CD4-positive, alpha-beta memory T cell (primary cell): ENCODE data around the gene ZNF132. TPM values are rescaled to one million over a fixed set of nuclear protein-coding genes. Genes with fewer than 3 reads are reported as not detected.

Experiments used
- CTCF ChIA-PET: fragments of 350-600 bp; sonication (Branson Sonifier 250); formaldehyde crosslinking; loops from one replicate; lab custom pipeline; 2021; ENCODE audit warnings: inconsistent platforms; ENCODE audit not compliant: partially characterized antibody; lab: Charles Lee
- POLR2A ChIA-PET: fragments of 350-600 bp; sonication (Branson Sonifier 250); formaldehyde crosslinking; loops from one replicate; lab custom pipeline; 2021; ENCODE audit not compliant: partially characterized antibody; lab: Charles Lee
- DNase-seq, 5 donors: peaks; one replicate each; pipeline versions ENCODE4 v3.0.0 to v3.0.0-alpha.2; 2020 to 2022; ENCODE audit warnings: mixed read lengths in 1 of 5
- H3K27ac ChIP-seq: one replicate; pipeline ENCODE4 v1.7.0; 2013; ENCODE audit warnings: low read depth, low read length
- H3K27me3 ChIP-seq: 2 replicates; pipeline ENCODE4 v1.7.0; 2013; ENCODE audit warnings: mild to moderate bottlenecking, low read length, moderate library complexity; ENCODE audit not compliant: insufficient read depth
- H3K36me3 ChIP-seq: 2 replicates; pipeline ENCODE4 v1.7.0; 2013; ENCODE audit warnings: mild to moderate bottlenecking, low read length, moderate library complexity; ENCODE audit not compliant: insufficient read depth
- H3K4me1 ChIP-seq: 2 replicates; pipeline ENCODE4 v1.7.0; 2013; ENCODE audit warnings: mild to moderate bottlenecking, low read length, moderate library complexity; ENCODE audit not compliant: insufficient read depth
- H3K4me3 ChIP-seq, 2 donors: one replicate each; pipeline ENCODE4 v1.7.0; 2013; ENCODE audit warnings: low read length in 2 of 2, mild to moderate bottlenecking in 1 of 2
- H3K9me3 ChIP-seq, 2 donors: one replicate each; pipeline ENCODE4 v1.7.0; 2013; ENCODE audit warnings: low read length in 2 of 2, control low read depth in 1 of 2; ENCODE audit not compliant: control insufficient read depth in 1 of 2
- H3K27ac Mint-ChIP-seq, 7 donors: one replicate each; pipeline ENCODE4 v1.8.0; 2020 to 2021; ENCODE audit warnings: mixed read lengths in 7 of 7, mild to moderate bottlenecking in 6 of 7, inconsistent platforms in 3 of 7, moderate library complexity in 3 of 7
- H3K27me3 Mint-ChIP-seq, 2 donors: one replicate each; pipeline ENCODE4 v1.8.0; 2020 to 2021; ENCODE audit warnings: mixed read lengths in 2 of 2
- H3K36me3 Mint-ChIP-seq, 2 donors: one replicate each; pipeline ENCODE4 v1.8.0; 2020 to 2021; ENCODE audit warnings: mixed read lengths in 2 of 2, inconsistent platforms in 1 of 2, mild to moderate bottlenecking in 1 of 2
- H3K4me1 Mint-ChIP-seq, 4 donors: one replicate each; pipeline ENCODE4 v1.8.0; 2020 to 2021; ENCODE audit warnings: mixed read lengths in 4 of 4, mild to moderate bottlenecking in 1 of 4
- H3K4me3 Mint-ChIP-seq, 8 donors: one replicate each; pipeline ENCODE4 v1.8.0; 2020 to 2021; ENCODE audit warnings: mixed read lengths in 8 of 8, mild to moderate bottlenecking in 7 of 8, moderate library complexity in 6 of 8, inconsistent platforms in 3 of 8
- H3K9me3 Mint-ChIP-seq, 8 donors: one replicate each; pipeline ENCODE4 v1.8.0; 2020 to 2021; ENCODE audit warnings: mixed read lengths in 8 of 8, mild to moderate bottlenecking in 5 of 8, inconsistent platforms in 3 of 8, moderate library complexity in 1 of 8
- intact Hi-C: fragments of 100-400 bp; cut with micrococcal nuclease; formaldehyde crosslinking; loops from one replicate; pipeline ENCODE4 v1.15.1; 2023
- polyA plus RNA-seq, 2 donors: library from polyadenylated mRNA; unstranded; fragments of 300-500 nt; fragmentation: Illumina TruSeq; gene quantifications; one replicate each; pipeline ENCODE4 v1.2.3, GENCODE V29; 2021
- total RNA-seq, 2 experiments: library from RNA; stranded (reverse); gene quantifications; one replicate each; pipeline ENCODE4 v1.2.3, GENCODE V29; 2021

The ZNF132 gene
- total and polyA plus RNA-seq, 4 experiments from 2014 or later: 0.43 to 11.7 (median 5.7) TPM

DNA sequence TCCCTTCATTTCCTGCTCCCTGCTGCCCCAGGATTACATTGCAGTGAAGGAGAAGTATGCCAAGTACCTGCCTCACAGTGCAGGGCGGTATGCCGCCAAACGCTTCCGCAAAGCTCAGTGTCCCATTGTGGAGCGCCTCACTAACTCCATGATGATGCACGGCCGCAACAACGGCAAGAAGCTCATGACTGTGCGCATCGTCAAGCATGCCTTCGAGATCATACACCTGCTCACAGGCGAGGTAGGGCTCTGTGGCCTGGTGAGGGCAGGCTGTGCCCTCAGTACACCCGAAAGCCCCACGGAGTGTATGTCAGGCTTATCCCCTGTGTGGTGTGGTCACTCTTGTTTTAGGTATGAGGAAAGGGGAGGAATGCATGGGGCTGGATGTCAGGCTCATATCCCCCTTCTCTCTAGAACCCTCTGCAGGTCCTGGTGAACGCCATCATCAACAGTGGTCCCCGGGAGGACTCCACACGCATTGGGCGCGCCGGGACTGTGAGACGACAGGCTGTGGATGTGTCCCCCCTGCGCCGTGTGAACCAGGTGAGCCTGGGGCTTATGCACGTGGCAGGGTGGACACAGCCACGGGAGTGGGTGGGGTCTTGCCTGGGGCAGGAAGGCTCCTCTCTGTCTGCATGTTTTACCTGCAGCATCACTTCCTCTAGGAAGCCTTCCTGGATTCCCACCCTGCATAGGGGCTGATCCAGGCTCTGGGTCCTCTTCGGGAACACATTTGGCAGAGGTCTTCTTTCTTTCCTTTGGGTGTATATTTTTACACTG lies 46.8 kb downstream of the ZNF132 start:
- peaks cover 11% of the 10 kb centered on the region for H3K27me3 ChIP-seq
- H3K27ac Mint-ChIP-seq: peak overlapping the region in 1 of 7 donors; percentile 30
- DNase-seq: no peak
- H3K4me3 ChIP-seq: no peak overlapping the region
- ChIA-PET CTCF (no interaction called here), POLR2A (no interaction called here)
- intact Hi-C loops: no loop called here
- H3K36me3 ChIP-seq: peaks cover 50% of the 10 kb centered on the region
- H3K27me3 Mint-ChIP-seq: peaks cover 5 to 7% of the 10 kb centered on the region in 2 donors
- peaks cover 0 to 2% (median 0%) of the 10 kb centered on the region in 8 donors for H3K9me3 Mint-ChIP-seq
- no peak overlapping the region for H3K4me3 Mint-ChIP-seq
- H3K4me1 Mint-ChIP-seq: peaks cover 12 to 30% (median 22%) of the 10 kb centered on the region in 4 donors
- peaks cover 36 to 50% of the 10 kb centered on the region in 2 donors for H3K36me3 Mint-ChIP-seq
- no peaks in the 10 kb centered on the region for H3K9me3 ChIP-seq
- H3K27ac ChIP-seq: no peak overlapping the region
- peaks cover 19% of the 10 kb centered on the region for H3K4me1 ChIP-seq

DNA sequence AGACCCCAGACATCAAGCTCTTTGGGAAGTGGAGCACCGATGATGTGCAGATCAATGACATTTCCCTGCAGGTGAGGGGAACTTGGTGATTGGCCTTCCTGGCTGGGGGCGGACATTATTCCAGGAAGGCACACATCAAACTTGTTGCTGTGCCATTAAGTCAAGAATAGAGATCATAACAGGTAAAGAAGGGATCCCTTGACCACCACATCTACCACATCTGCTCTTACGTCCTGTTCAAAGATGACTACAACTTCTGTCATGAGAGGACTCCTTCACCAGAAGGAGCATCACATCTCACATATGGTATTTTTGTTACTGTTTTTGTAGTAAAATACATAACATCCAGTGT lies 51.8 kb downstream of the ZNF132 start:
- CTCF ChIA-PET: no interaction called here
- intact Hi-C loops: loop anchor here (10.0 kb wide), 1 partner anchor 163 kb away; the partner anchor contains the start of gene ZNF544
- Histone ChIP-seq H3K4me1 (peaks cover 34% of the 10 kb centered on the region), H3K27ac (peak overlapping the region; percentile 89), H3K36me3 (peaks cover 30% of the 10 kb centered on the region), H3K4me3 (peak overlapping the region; percentile 44 to 56), H3K27me3 (no peaks in the 10 kb centered on the region), H3K9me3 (no peaks in the 10 kb centered on the region)
- POLR2A ChIA-PET: interaction anchor here (1.1 to 3.2 kb wide), 5 partner anchors 13 to 205 kb away, joined by 3 to 30 read pairs (median 6); partner anchors contain the start of genes ZBTB45, ZNF274, ZNF324B and ZNF497
- peaks cover 24 to 58% (median 37%) of the 10 kb centered on the region in 4 donors for H3K4me1 Mint-ChIP-seq
- H3K4me3 Mint-ChIP-seq: peak overlapping the region; percentile 93 to 99 (median 96)
- H3K27ac Mint-ChIP-seq: peak overlapping the region in 6 of 7 donors; percentile 96 to 99 (median 98)
- H3K36me3 Mint-ChIP-seq: peaks cover 22 to 44% of the 10 kb centered on the region in 2 donors
- no peaks in the 10 kb centered on the region for H3K27me3 Mint-ChIP-seq
- no peaks in the 10 kb centered on the region for H3K9me3 Mint-ChIP-seq
- DNase-seq: no peak

DNA sequence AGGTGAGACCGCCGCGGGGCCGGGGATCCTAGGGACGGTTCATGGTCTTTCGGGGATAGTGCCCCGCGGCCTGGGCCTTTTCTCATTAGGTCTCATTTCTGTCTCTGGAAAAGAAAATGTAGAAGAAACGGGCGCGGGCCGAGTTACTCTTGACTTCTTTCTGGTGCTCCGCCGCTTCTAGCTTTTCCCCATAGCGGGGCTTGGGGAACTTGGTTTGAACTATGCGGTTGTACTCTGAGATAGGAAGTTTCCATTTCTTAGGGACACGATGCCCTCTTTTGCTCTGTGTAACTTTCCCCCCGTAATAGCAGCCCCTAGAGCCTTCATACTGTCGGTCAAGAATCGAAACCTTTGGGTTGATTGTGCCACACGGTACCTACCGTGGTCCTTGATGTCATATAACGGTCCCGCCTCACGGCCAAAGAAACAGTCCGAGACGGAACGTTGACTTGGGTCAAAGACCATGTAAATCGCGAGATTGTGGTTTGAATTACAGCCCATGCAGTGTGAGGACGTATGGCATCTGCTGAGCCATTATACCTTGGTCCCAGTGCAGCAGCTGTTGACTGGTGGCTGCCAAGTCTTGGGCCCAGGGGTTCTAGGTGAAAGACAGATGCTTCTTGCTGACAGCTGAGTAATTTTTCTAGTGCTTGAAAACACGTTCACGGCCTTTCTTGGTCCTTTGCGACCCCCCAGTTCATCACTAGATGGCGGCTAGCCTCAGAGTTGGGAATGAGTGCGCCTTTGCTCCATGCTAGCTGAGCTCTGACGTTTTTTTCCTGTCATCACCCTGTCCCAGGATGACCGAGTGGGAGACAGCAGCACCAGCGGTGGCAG lies 52.4 kb downstream of the ZNF132 start:
- H3K4me3 Mint-ChIP-seq: peak overlapping the region; percentile 93 to 99 (median 96)
- Histone ChIP-seq H3K4me1 (peaks cover 34% of the 10 kb centered on the region), H3K4me3 (peak overlapping the region; percentile 44 to 56), H3K36me3 (peaks cover 24% of the 10 kb centered on the region), H3K27me3 (no peaks in the 10 kb centered on the region), H3K9me3 (no peaks in the 10 kb centered on the region), H3K27ac (peak overlapping the region; percentile 89)
- H3K36me3 Mint-ChIP-seq: peaks cover 17 to 39% of the 10 kb centered on the region in 2 donors
- peaks cover 22 to 54% (median 35%) of the 10 kb centered on the region in 4 donors for H3K4me1 Mint-ChIP-seq
- intact Hi-C loops: loop anchor here (1.0 to 10.0 kb wide), 7 partner anchors 14 to 163 kb away; partner anchors contain the start of genes ERVK3-1, ZNF132, ZNF544 and ZNF584
- H3K27ac Mint-ChIP-seq: peak overlapping the region; percentile 96 to 99 (median 98)
- CTCF ChIA-PET: no interaction called here
- H3K27me3 Mint-ChIP-seq: no peaks in the 10 kb centered on the region
- H3K9me3 Mint-ChIP-seq: peaks cover 0 to 2% (median 0%) of the 10 kb centered on the region in 8 donors
- POLR2A ChIA-PET: interaction anchor here (1.0 to 3.2 kb wide), 13 partner anchors 13 to 538 kb away, joined by 3 to 30 read pairs (median 5); partner anchors contain the start of genes ZBTB45, ZNF274, ZNF324B and ZNF446
- no peak for DNase-seq

DNA sequence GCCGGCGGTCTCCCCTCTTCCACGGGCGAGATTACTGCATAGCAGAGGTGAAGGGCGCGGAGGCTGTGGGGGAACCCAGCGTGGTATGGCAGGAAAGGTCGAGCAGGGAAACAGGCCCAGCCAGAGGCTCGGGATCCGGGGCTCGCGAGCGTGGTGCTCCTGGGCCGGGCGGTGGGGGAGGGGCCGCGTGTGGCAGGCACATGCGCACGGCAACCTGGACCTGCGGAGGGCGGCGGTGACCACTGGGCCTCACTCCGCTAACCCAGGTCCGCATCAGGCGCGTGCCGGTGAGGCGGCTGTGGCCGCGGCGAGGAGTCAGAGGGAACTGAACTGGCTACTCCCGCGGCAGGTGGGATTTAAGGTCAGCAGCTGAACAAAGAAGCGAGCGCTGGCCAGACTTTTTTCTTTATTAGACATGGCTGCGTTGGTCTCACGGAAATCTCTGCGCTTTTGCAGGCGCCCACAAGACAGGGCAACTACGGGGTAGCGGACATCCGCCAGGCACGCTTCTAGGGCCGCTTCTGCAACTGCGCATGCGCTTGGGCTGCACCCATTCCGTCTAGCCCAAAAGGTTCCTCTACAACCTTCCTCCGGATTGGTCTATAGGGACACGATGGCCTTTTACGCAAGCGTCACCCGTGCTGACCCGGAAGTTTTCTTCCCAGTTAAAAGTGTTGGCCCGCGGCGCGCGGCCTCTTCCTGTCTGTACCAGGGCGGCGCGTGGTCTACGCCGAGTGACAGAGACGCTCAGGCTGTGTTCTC lies 53.2 kb downstream of the ZNF132 start, which contains the start of gene RPS5:
RPS5 (plus strand) TSS at position 694 of the 762 bp plus-strand sequence. CDS start 869 bp downstream, outside the sequence.
- CTCF ChIA-PET: no interaction called here
- H3K4me1 Mint-ChIP-seq: peaks cover 27 to 60% (median 39%) of the 10 kb centered on the region in 4 donors
- POLR2A ChIA-PET: interaction anchor here (0.6 to 3.2 kb wide), 18 partner anchors 13 to 537 kb away, joined by 3 to 30 read pairs (median 4); partner anchors contain the start of genes ERVK3-1, ZBTB45, ZNF274 and ZNF324B

DNA sequence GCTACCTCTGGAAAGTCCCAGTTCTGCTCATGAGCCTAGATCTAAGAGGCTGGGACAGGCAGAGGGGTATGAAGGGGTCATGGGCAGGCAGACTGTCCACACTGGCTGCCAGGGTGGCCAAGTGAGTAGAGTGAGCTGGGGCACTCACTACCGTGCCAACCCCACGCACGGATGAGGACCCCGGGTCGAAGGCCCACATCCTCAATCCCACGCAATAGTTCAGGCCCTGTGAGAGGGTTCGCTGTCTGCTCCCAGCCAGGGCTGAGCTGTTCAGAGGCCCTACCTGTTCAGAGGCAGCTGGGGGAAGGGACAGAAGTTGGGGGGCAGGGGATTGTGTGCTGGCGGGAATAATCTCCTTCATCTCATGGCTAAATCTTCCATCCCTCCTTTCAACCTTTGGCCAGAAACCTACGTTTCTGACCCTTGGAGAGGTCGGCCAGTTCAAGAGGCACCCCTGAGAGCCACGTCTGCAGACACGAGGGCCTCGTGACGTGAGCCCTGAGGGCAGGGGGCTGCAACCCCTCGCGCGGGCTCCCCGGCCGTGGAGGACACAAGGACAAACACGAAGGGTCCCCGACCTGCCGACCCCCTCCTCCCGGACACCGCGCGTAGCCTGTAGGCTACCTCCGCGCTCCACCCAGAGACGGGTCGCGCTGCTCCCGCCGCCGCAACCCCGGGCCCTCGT lies 53.9 kb downstream of the ZNF132 start:
- no peaks in the 10 kb centered on the region for H3K9me3 ChIP-seq
- peak overlapping the region; percentile 96 to 99 (median 98) for H3K27ac Mint-ChIP-seq
- peak overlapping the region; percentile 93 to 99 (median 96) for H3K4me3 Mint-ChIP-seq
- H3K27me3 Mint-ChIP-seq: no peaks in the 10 kb centered on the region
- H3K4me1 ChIP-seq: peaks cover 42% of the 10 kb centered on the region
- peak overlapping the region; percentile 89 for H3K27ac ChIP-seq
- peaks cover 16% of the 10 kb centered on the region for H3K36me3 ChIP-seq
- H3K4me3 ChIP-seq: peak overlapping the region; percentile 56 to 65
- ChIA-PET POLR2A (interaction anchor here (0.6 to 3.2 kb wide), 14 partner anchors 12 to 536 kb away, joined by 3 to 30 read pairs (median 4); partner anchors contain the start of genes ERVK3-1, ZBTB45, ZNF274 and ZNF446), CTCF (no interaction called here)
- peaks cover 0 to 2% (median 0%) of the 10 kb centered on the region in 8 donors for H3K9me3 Mint-ChIP-seq
- no peaks in the 10 kb centered on the region for H3K27me3 ChIP-seq
- H3K36me3 Mint-ChIP-seq: peaks cover 17 to 35% of the 10 kb centered on the region in 2 donors
- DNase-seq: peak in 1 of 5 donors; percentile 17
- intact Hi-C loops: loop anchor here (10.0 kb wide), 1 partner anchor 161 kb away; the partner anchor contains the start of gene ZNF544
- peaks cover 27 to 64% (median 41%) of the 10 kb centered on the region in 4 donors for H3K4me1 Mint-ChIP-seq

More for the DNA sequence above, 53.2 kb downstream of the ZNF132 start, which contains the start of gene RPS5:
- H3K9me3 Mint-ChIP-seq: peaks cover 0 to 2% (median 0%) of the 10 kb centered on the region in 8 donors
- Histone ChIP-seq H3K9me3 (no peaks in the 10 kb centered on the region), H3K27ac (peak within 1 kb of the TSS; percentile 89), H3K4me3 (peak within 1 kb of the TSS; percentile 56 to 65), H3K4me1 (peaks cover 41% of the 10 kb centered on the region), H3K36me3 (peaks cover 20% of the 10 kb centered on the region), H3K27me3 (no peaks in the 10 kb centered on the region)
- DNase-seq: peak; percentile 94 to 99 (median 98)
- peak within 1 kb of the TSS; percentile 96 to 99 (median 98) for H3K27ac Mint-ChIP-seq
- H3K4me3 Mint-ChIP-seq: peak within 1 kb of the TSS; percentile 93 to 99 (median 96)
- intact Hi-C loops: loop anchor here (1.0 to 10.0 kb wide), 7 partner anchors 15 to 162 kb away; partner anchors contain the start of genes ERVK3-1, ZNF132, ZNF544 and ZNF584
- H3K36me3 Mint-ChIP-seq: peaks cover 17 to 36% of the 10 kb centered on the region in 2 donors
- no peaks in the 10 kb centered on the region for H3K27me3 Mint-ChIP-seq
